ENCODE measurements around the gene MDFI.

Gene MDFI

GRCh38 chr6:41638935-41639808, 904 bp downstream of the MDFI start:
- peaks cover 26% of the 10 kb centered on the region for H3K27me3 ChIP-seq
- no peak for DNase-seq
- H3K36me3 ChIP-seq: no peaks in the 10 kb centered on the region
- TF ChIP-seq CTCF (IDR thresholded peaks at IDR 0.05; ENCODE audit: low read depth, low read length): no peak
- peak overlapping the region; percentile 60 for H3K4me3 ChIP-seq (ENCODE audit: low read depth, low read length)
- H3K4me1 ChIP-seq: peaks cover 7% of the 10 kb centered on the region; the same call in 1 of the 2 replicates
- H3K9me3 ChIP-seq: no peaks in the 10 kb centered on the region

- H3K27me3 ChIP-seq: peaks cover 26% of the 10 kb centered on the region
- no peaks in the 10 kb centered on the region for H3K9me3 ChIP-seq
- no peaks in the 10 kb centered on the region for H3K36me3 ChIP-seq
- no peak for DNase-seq
- peaks cover 6% of the 10 kb centered on the region; the same call in 1 of the 2 replicates for H3K4me1 ChIP-seq
- no peak overlapping the region for H3K4me3 ChIP-seq (ENCODE audit: low read depth, low read length)
- TF ChIP-seq CTCF (IDR thresholded peaks at IDR 0.05; ENCODE audit: low read depth, low read length): no peak
Observed at GRCh38 chr6:41639809-41640371, 1.6 kb downstream of the MDFI start.

GRCh38 chr6:41640426-41640825, 2.2 kb downstream of the MDFI start:
- no peak for TF ChIP-seq CTCF (IDR thresholded peaks at IDR 0.05; ENCODE audit: low read depth, low read length)
- Histone ChIP-seq H3K4me1 (peaks cover under 1% of the 10 kb centered on the region; the same call in 1 of the 2 replicates), H3K27me3 (peaks cover 26% of the 10 kb centered on the region), H3K36me3 (no peaks in the 10 kb centered on the region), H3K4me3 (ENCODE audit: low read depth, low read length) (no peak overlapping the region), H3K9me3 (no peaks in the 10 kb centered on the region)
- DNase-seq: no peak

- no peaks in the 10 kb centered on the region for H3K36me3 ChIP-seq
- DNase-seq: no peak
- H3K9me3 ChIP-seq: no peaks in the 10 kb centered on the region
- no peaks in the 10 kb centered on the region for H3K4me1 ChIP-seq
- peaks cover 26% of the 10 kb centered on the region for H3K27me3 ChIP-seq
- no peak overlapping the region for H3K4me3 ChIP-seq (ENCODE audit: low read depth, low read length)
- TF ChIP-seq CTCF (IDR thresholded peaks at IDR 0.05; ENCODE audit: low read depth, low read length): no peak
Observed at GRCh38 chr6:41641352-41641925, 3.2 kb downstream of the MDFI start.

- no peaks in the 10 kb centered on the region for H3K4me1 ChIP-seq
- TF ChIP-seq CTCF (IDR thresholded peaks at IDR 0.05; ENCODE audit: low read depth, low read length): no peak
- H3K27me3 ChIP-seq: peaks cover 21% of the 10 kb centered on the region
- no peak for DNase-seq
- no peak overlapping the region for H3K4me3 ChIP-seq (ENCODE audit: low read depth, low read length)
- no peaks in the 10 kb centered on the region for H3K9me3 ChIP-seq
- no peaks in the 10 kb centered on the region for H3K36me3 ChIP-seq
Observed at GRCh38 chr6:41642090-41642959, 4.1 kb downstream of the MDFI start.

Data from BE2C (cell line).